K562 (cell line): Measurements from ENCODE around the gene SYT15. TPM values are rescaled to one million over a fixed set of nuclear protein-coding genes. Genes with fewer than 3 reads are reported as not detected.
A peak's percentile ranks its signal among the peaks of the same experiment; 100 is the strongest.

Experiments
- ATF2 ChIP-seq: sonication (generic); formaldehyde crosslinking; IDR thresholded peaks from 2 replicates; pipeline ENCODE4 v1.8.1; 2022; ENCODE audit warnings: missing genetic modification reagents
- CREM ChIP-seq: IDR thresholded peaks from 2 replicates; pipeline ENCODE4 v1.6.1; 2014; ENCODE audit warnings: antibody characterized with exemption, low read depth
- EZH2 ChIP-seq: IDR thresholded peaks from 2 replicates; pipeline ENCODE4 v1.6.1; 2012; ENCODE audit warnings: low read depth, mild to moderate bottlenecking, inconsistent platforms, low read length, borderline replicate concordance
- ILF3 ChIP-seq: fragments of 450-650 bp; IDR thresholded peaks from 2 replicates; pipeline ENCODE4 v1.6.1; 2018; ENCODE audit warnings: antibody characterized with exemption, mild to moderate bottlenecking, moderate library complexity, borderline replicate concordance
- PHTF2 ChIP-seq: fragments of 250-450 bp; sonication (Bioruptor Pico); IDR thresholded peaks from 2 replicates; pipeline ENCODE4 v1.5.0; 2021; ENCODE audit warnings: mild to moderate bottlenecking
- RCOR1 ChIP-seq, 2 experiments: IDR thresholded peaks; 2 replicates each; pipeline ENCODE4 v1.6.1; 2012; ENCODE audit warnings: low read depth in 2 of 2, low read length in 2 of 2, borderline replicate concordance in 1 of 2, improper control_type of control experiment in 1 of 2
- THRB ChIP-seq: fragments of 450-650 bp; formaldehyde crosslinking; conservative IDR thresholded peaks from 2 replicates; pipeline ENCODE4 v1.4.0; 2022; ENCODE audit warnings: mild to moderate bottlenecking, missing genetic modification characterization
- ZBTB1 ChIP-seq: sonication (generic); formaldehyde crosslinking; IDR thresholded peaks from 2 replicates; pipeline ENCODE4 v1.8.1; 2023; ENCODE audit warnings: missing genetic modification reagents, low read depth, mild to moderate bottlenecking, borderline replicate concordance
- ZNF311 ChIP-seq: fragments of 250-450 bp; sonication (Bioruptor Pico); IDR thresholded peaks from 2 replicates; pipeline ENCODE4 v1.4.0; 2020; ENCODE audit warnings: mild to moderate bottlenecking, moderate library complexity
- ZNF699 ChIP-seq: fragments of 250-450 bp; sonication (Bioruptor Pico); IDR thresholded peaks from 2 replicates; pipeline ENCODE4 v1.8.0; 2021; ENCODE audit warnings: mild to moderate bottlenecking, moderate library complexity; ENCODE audit not compliant: insufficient replicate concordance
- ZNF830 ChIP-seq: fragments of 250-450 bp; sonication (Bioruptor Pico); IDR thresholded peaks from 2 replicates; pipeline ENCODE4 v1.5.0; 2021; ENCODE audit warnings: mild to moderate bottlenecking
- polyA plus RNA-seq, 8 experiments: library from polyadenylated mRNA; depleted of rRNA in 4 of 8; stranded (reverse) in 5 of 8; unstranded in 3 of 8; fragments of >200 nt; fragmentation: Nextera tagmentation in 2 of 8; fragmentation: Illumina TruSeq in 1 of 8; extraction: Ambion mirVana in 2 of 8; extraction: Trizol in 1 of 8; gene quantifications; 2 replicates each; pipeline versions ENCODE4 v1.2.1 to v1.2.3, GENCODE V29; 2011 to 2014; ENCODE audit warnings: inconsistent platforms in 1 of 8, missing spikeins in 1 of 8
- total RNA-seq, 7 experiments: library from RNA; depleted of rRNA in 6 of 7; stranded (reverse); fragments of >200 nt in 6 of 7; fragmentation: Illumina TruSeq in 2 of 7; extraction: Trizol in 2 of 7; gene quantifications; 2 replicates each; pipeline versions ENCODE4 v1.2.1 to v1.2.3, GENCODE V29; 2011 to 2021; ENCODE audit warnings: low replicate concordance in 1 of 7
- TF ChIP-seq, protein P1 (sequence below): sonication (generic); formaldehyde crosslinking; IDR thresholded peaks from 2 replicates; pipeline ENCODE4 v1.8.1; 2023; ENCODE audit warnings: mild to moderate bottlenecking, missing genetic modification reagents, moderate library complexity
- TF ChIP-seq, protein P2 (sequence below), 2 experiments: fragments of 450-650 bp in 1 of 2; IDR thresholded peaks; 2 replicates each; pipeline ENCODE4 v1.6.1; 2011 to 2017; ENCODE audit warnings: low read depth in 2 of 2, antibody characterized with exemption in 1 of 2, borderline replicate concordance in 1 of 2, low read length in 1 of 2, mild to moderate bottlenecking in 1 of 2, mixed read lengths in 1 of 2; ENCODE audit not compliant: control insufficient read depth in 1 of 2
- TF ChIP-seq, protein P3 (sequence below): fragments of 250-450 bp; sonication (Bioruptor Pico); IDR thresholded peaks from 2 replicates; pipeline ENCODE4 v1.6.1; 2021; ENCODE audit warnings: mild to moderate bottlenecking

Gene SYT15
- total and polyA plus RNA-seq, 9 of the 15 experiments (the other 6 are each of a cell fraction or from before 2014, with no cell fraction given) = 0.05 to 0.82 (median 0.21) TPM; not detected in 1

- TF ChIP-seq RCOR1 (IDR thresholded peaks at IDR 0.05; ENCODE audit: borderline replicate concordance in 1 of 2, low read depth in 2 of 2, low read length in 2 of 2) (peak in 1 of 2 experiments; percentile 51; a peak in 1 of 4 replicates), ZNF830 (CRISPR knock-in tag) (no peak), ZBTB1 (CRISPR knock-in tag) (peak; percentile 97), ILF3 (no peak), ZNF699 (no peak), EZH2 (0 out of 2 replicates have a peak, but pooled peaks have one; percentile 7), ZNF311 (CRISPR knock-in tag) (no peak), ATF2 (no peak), PHTF2 (CRISPR knock-in tag) (no peak), THRB (CRISPR knock-in tag) (no peak), CREM (no peak)
- TF ChIP-seq, protein P1, sequence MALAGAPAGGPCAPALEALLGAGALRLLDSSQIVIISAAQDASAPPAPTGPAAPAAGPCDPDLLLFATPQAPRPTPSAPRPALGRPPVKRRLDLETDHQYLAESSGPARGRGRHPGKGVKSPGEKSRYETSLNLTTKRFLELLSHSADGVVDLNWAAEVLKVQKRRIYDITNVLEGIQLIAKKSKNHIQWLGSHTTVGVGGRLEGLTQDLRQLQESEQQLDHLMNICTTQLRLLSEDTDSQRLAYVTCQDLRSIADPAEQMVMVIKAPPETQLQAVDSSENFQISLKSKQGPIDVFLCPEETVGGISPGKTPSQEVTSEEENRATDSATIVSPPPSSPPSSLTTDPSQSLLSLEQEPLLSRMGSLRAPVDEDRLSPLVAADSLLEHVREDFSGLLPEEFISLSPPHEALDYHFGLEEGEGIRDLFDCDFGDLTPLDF (CRISPR knock-in tag) = no peak
- TF ChIP-seq, protein P2, sequence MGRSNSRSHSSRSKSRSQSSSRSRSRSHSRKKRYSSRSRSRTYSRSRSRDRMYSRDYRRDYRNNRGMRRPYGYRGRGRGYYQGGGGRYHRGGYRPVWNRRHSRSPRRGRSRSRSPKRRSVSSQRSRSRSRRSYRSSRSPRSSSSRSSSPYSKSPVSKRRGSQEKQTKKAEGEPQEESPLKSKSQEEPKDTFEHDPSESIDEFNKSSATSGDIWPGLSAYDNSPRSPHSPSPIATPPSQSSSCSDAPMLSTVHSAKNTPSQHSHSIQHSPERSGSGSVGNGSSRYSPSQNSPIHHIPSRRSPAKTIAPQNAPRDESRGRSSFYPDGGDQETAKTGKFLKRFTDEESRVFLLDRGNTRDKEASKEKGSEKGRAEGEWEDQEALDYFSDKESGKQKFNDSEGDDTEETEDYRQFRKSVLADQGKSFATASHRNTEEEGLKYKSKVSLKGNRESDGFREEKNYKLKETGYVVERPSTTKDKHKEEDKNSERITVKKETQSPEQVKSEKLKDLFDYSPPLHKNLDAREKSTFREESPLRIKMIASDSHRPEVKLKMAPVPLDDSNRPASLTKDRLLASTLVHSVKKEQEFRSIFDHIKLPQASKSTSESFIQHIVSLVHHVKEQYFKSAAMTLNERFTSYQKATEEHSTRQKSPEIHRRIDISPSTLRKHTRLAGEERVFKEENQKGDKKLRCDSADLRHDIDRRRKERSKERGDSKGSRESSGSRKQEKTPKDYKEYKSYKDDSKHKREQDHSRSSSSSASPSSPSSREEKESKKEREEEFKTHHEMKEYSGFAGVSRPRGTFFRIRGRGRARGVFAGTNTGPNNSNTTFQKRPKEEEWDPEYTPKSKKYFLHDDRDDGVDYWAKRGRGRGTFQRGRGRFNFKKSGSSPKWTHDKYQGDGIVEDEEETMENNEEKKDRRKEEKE (IDR thresholded peaks at IDR 0.05; ENCODE audit: borderline replicate concordance in 1 of 2, control insufficient read depth in 1 of 2, low read depth in 2 of 2, low read length in 1 of 2) = no peak
- TF ChIP-seq, protein P3, sequence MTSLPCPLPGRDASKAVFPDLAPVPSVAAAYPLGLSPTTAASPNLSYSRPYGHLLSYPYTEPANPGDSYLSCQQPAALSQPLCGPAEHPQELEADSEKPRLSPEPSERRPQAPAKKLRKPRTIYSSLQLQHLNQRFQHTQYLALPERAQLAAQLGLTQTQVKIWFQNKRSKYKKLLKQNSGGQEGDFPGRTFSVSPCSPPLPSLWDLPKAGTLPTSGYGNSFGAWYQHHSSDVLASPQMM (CRISPR knock-in tag) = no peak
Observed at GRCh38 chr10:46541017-46541661, 37.8 kb upstream of the SYT15 start (continued).
